ENCODE measurements around the gene PLCL1. TPM values are rescaled to one million over a fixed set of nuclear protein-coding genes. Genes with fewer than 3 reads are reported as not detected.

Gene PLCL1
- total RNA-seq, 1 donor from 2014 or later: 2.0 TPM

DNA sequence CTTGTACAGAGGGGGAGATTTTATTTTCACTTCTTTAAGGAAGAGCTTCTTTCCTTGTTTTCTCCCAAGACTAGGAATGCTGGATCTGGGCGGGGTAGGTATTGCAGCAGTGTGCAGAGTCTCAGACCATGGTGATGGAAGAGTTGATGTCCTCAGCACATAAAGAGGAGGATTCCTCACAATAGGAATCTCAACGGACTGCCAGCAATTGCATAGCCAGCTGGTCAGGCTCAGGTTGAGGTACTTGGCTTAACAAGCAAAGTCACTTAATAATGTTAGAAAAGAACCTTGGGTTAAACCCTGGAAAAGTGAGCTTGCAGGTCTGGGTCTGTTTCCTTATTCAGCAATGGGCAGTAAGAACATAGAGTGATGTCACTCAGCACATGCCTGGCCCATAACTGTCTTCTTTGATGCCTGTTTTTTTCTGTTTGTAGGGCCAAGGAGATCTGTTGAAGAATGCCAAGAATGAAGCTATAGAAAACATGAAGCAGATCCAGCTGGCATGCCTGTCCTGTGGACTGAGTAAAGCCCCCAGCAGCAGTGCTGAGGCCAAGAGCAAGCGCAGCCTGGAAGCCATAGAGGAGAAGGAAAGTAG is 342.1 kb downstream of the PLCL1 start:
- no peak for DNase-seq (ENCODE audit: low spot score in 2 of 2, unreplicated experiment in 2 of 2)
- H3K27ac Mint-ChIP-seq: no peak overlapping the region
- no peak overlapping the region for H3K4me3 Mint-ChIP-seq
- H3K27me3 Mint-ChIP-seq (ENCODE audit: low read depth): peaks cover 27% of the 10 kb centered on the region
- H3K9me3 Mint-ChIP-seq: peaks cover under 1% of the 10 kb centered on the region
- no peaks in the 10 kb centered on the region for H3K4me1 Mint-ChIP-seq
- no peaks in the 10 kb centered on the region for H3K36me3 Mint-ChIP-seq
- TF ChIP-seq, protein P1, sequence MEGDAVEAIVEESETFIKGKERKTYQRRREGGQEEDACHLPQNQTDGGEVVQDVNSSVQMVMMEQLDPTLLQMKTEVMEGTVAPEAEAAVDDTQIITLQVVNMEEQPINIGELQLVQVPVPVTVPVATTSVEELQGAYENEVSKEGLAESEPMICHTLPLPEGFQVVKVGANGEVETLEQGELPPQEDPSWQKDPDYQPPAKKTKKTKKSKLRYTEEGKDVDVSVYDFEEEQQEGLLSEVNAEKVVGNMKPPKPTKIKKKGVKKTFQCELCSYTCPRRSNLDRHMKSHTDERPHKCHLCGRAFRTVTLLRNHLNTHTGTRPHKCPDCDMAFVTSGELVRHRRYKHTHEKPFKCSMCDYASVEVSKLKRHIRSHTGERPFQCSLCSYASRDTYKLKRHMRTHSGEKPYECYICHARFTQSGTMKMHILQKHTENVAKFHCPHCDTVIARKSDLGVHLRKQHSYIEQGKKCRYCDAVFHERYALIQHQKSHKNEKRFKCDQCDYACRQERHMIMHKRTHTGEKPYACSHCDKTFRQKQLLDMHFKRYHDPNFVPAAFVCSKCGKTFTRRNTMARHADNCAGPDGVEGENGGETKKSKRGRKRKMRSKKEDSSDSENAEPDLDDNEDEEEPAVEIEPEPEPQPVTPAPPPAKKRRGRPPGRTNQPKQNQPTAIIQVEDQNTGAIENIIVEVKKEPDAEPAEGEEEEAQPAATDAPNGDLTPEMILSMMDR (IDR thresholded peaks at IDR 0.05; ENCODE audit: unreplicated experiment): no peak

- no peak for DNase-seq (ENCODE audit: low spot score in 2 of 2, unreplicated experiment in 2 of 2)
- Mint-ChIP-seq H3K36me3 (no peaks in the 10 kb centered on the region), H3K27me3 (ENCODE audit: low read depth) (no peaks in the 10 kb centered on the region), H3K9me3 (peaks cover 32% of the 10 kb centered on the region), H3K27ac (no peak overlapping the region), H3K4me1 (no peaks in the 10 kb centered on the region), H3K4me3 (no peak overlapping the region)
- TF ChIP-seq, protein P1 (IDR thresholded peaks at IDR 0.05; ENCODE audit: unreplicated experiment): no peak
Observed at GRCh38 chr2:198157314-198157713, 352.9 kb downstream of the PLCL1 start.

- Mint-ChIP-seq H3K4me3 (no peak overlapping the region), H3K4me1 (no peaks in the 10 kb centered on the region), H3K27ac (no peak overlapping the region), H3K27me3 (ENCODE audit: low read depth) (peaks cover 4% of the 10 kb centered on the region), H3K36me3 (no peaks in the 10 kb centered on the region), H3K9me3 (peaks cover 21% of the 10 kb centered on the region)
- DNase-seq (ENCODE audit: low spot score in 2 of 2, unreplicated experiment in 2 of 2): no peak
- TF ChIP-seq, protein P1 (IDR thresholded peaks at IDR 0.05; ENCODE audit: unreplicated experiment): no peak
Observed at GRCh38 chr2:198161151-198161550, 356.8 kb downstream of the PLCL1 start.

GRCh38 chr2:198162276-198162675 is 357.9 kb downstream of the PLCL1 start:
- H3K9me3 Mint-ChIP-seq: peaks cover 12% of the 10 kb centered on the region
- no peak for DNase-seq (ENCODE audit: low spot score in 2 of 2, unreplicated experiment in 2 of 2)
- TF ChIP-seq, protein P1 (IDR thresholded peaks at IDR 0.05; ENCODE audit: unreplicated experiment): no peak
- H3K4me1 Mint-ChIP-seq: no peaks in the 10 kb centered on the region
- no peak overlapping the region for H3K4me3 Mint-ChIP-seq
- no peak overlapping the region for H3K27ac Mint-ChIP-seq
- H3K27me3 Mint-ChIP-seq (ENCODE audit: low read depth): peaks cover 4% of the 10 kb centered on the region
- H3K36me3 Mint-ChIP-seq: no peaks in the 10 kb centered on the region

- Mint-ChIP-seq H3K36me3 (no peaks in the 10 kb centered on the region), H3K27me3 (ENCODE audit: low read depth) (peaks cover 7% of the 10 kb centered on the region), H3K4me1 (no peaks in the 10 kb centered on the region), H3K4me3 (no peak overlapping the region), H3K27ac (no peak overlapping the region), H3K9me3 (peaks cover 5% of the 10 kb centered on the region)
- no peak for DNase-seq (ENCODE audit: low spot score in 2 of 2, unreplicated experiment in 2 of 2)
- TF ChIP-seq, protein P1 (IDR thresholded peaks at IDR 0.05; ENCODE audit: unreplicated experiment): no peak
Observed at GRCh38 chr2:198164843-198165242, 360.4 kb downstream of the PLCL1 start.

- peaks cover 7% of the 10 kb centered on the region for H3K27me3 Mint-ChIP-seq (ENCODE audit: low read depth)
- no peak overlapping the region for H3K4me3 Mint-ChIP-seq
- H3K27ac Mint-ChIP-seq: no peak overlapping the region
- DNase-seq (ENCODE audit: low spot score in 2 of 2, unreplicated experiment in 2 of 2): no peak
- no peaks in the 10 kb centered on the region for H3K36me3 Mint-ChIP-seq
- TF ChIP-seq, protein P1 (IDR thresholded peaks at IDR 0.05; ENCODE audit: unreplicated experiment): no peak
- H3K9me3 Mint-ChIP-seq: peaks cover 5% of the 10 kb centered on the region
- H3K4me1 Mint-ChIP-seq: no peaks in the 10 kb centered on the region
Observed at GRCh38 chr2:198165289-198165688, 360.9 kb downstream of the PLCL1 start.
